HCT116 (cell line): Measurements from ENCODE around the gene FBXW4.

Source experiments
- YY1 ChIP-seq: IDR thresholded peaks from 2 replicates; pipeline ENCODE4 v1.6.1; 2011; ENCODE audit warnings: low read length, low read depth, moderate library complexity, mild to moderate bottlenecking; ENCODE audit not compliant: insufficient replicate concordance; ENCODE audit errors: extremely low read depth
- TF ChIP-seq, protein P1 (sequence below), 3 experiments: fragments of 200-600 bp in 1 of 3; sonication (generic) in 1 of 3; IDR thresholded peaks in 2 of 3; conservative IDR thresholded peaks in 1 of 3; 2 replicates each; pipeline ENCODE4 v1.5.1; 2012 to 2017; ENCODE audit warnings: low read depth in 2 of 3, low read length in 2 of 3, antibody characterized with exemption in 1 of 3, borderline replicate concordance in 1 of 3, control low read depth in 1 of 3, mild to moderate bottlenecking in 1 of 3, mixed read lengths in 1 of 3, mixed run types in 1 of 3, moderate library complexity in 1 of 3; ENCODE audit not compliant: insufficient read depth in 1 of 3

DNA sequence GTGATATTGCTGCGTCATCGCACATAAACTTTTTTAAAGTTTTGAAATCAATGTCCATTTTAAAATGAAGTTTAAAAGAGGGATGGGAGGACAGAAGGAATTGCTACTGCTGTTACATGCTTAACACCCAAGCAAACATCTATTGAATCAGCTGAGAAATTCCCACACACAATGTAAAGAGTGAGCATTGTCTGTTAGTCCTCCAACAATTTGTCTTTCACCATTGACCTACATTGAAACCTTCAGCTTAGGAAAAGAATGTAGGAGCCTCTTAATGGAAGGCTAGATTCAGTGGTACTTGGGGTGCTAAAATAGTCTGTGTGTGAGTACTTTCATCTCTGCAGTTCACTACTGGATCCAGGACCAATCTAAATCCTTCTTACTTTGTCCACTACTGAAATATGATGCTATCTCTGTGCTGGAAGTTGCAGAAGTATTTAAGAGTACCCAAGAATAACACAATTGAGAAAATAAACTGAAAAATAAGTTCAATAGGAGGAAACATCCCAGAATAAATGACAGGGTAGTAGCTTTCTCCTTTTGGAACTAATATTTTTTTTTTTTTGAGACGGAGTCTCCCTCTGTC lies 23.8 kb upstream of the FBXW4 start:
- TF ChIP-seq, protein P1, sequence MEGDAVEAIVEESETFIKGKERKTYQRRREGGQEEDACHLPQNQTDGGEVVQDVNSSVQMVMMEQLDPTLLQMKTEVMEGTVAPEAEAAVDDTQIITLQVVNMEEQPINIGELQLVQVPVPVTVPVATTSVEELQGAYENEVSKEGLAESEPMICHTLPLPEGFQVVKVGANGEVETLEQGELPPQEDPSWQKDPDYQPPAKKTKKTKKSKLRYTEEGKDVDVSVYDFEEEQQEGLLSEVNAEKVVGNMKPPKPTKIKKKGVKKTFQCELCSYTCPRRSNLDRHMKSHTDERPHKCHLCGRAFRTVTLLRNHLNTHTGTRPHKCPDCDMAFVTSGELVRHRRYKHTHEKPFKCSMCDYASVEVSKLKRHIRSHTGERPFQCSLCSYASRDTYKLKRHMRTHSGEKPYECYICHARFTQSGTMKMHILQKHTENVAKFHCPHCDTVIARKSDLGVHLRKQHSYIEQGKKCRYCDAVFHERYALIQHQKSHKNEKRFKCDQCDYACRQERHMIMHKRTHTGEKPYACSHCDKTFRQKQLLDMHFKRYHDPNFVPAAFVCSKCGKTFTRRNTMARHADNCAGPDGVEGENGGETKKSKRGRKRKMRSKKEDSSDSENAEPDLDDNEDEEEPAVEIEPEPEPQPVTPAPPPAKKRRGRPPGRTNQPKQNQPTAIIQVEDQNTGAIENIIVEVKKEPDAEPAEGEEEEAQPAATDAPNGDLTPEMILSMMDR (IDR thresholded peaks at IDR 0.05 in 2 of 3, conservative IDR thresholded peaks at IDR 0.05 in 1 of 3; ENCODE audit: borderline replicate concordance in 1 of 3, insufficient read depth in 1 of 3, low read depth in 2 of 3, low read length in 2 of 3), result no peak
- TF ChIP-seq YY1, result no peak
